ENCODE results near the gene FOXC2. TPM values are rescaled to one million over a fixed set of nuclear protein-coding genes. Genes with fewer than 3 reads are reported as not detected.
A peak's percentile ranks its signal among the peaks of the same experiment; 100 is the strongest.

Gene FOXC2
- total and polyA plus RNA-seq, 2 experiments from 2014 or later, result 1.2 to 2.5 TPM

DNA sequence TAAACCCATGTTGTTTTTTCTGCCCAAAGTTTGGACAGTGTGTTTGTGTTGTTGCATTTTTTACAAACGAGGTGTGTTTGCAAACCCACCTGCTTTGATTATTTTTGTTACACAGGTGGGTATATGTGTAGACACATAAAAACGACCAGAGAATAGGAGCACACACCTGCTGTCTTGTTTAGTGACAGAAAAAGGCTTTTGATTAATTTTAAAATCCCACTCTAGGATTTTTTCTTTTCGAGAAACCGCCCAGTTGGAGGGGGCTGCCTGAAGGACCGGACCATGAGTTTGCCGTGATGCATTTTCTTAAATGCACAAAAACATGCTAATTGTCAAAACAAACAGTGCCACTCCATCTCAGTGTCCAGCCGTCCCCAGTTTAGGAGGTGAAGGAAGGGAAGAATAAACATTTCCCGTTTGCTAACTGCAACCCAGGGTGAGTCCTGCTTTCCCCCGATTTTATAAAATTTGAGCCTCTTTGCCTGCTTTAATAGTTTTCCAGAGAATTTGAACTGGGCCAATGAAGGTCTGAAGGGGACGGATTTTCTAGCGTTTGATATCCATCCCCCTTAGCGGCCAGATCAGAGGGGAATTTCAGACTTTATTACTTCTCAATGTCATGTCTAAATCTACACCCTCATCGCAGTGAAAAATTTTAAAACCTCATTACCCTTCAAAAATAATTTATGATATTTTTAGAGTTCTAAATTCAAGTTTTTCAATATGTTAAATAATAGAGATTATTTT lies 3.2 kb downstream of the FOXC2 start:
- peaks cover 10% of the 10 kb centered on the region for H3K27me3 ChIP-seq (replicated peaks; ENCODE audit: insufficient read depth)
- in situ Hi-C loops (cut with MboI), result loop anchor here (5.0 kb wide), 1 partner anchor 717 kb away; no protein-coding TSS in a partner anchor
- H3K27ac ChIP-seq, result no peak overlapping the region
- H3K4me3 ChIP-seq, result peak overlapping the region; percentile 79
- H3K79me2 ChIP-seq (ENCODE audit: insufficient read depth), result peaks cover 68% of the 10 kb centered on the region
- H3K36me3 ChIP-seq (ENCODE audit: low read depth), result no peaks in the 10 kb centered on the region
- peaks cover 12% of the 10 kb centered on the region for H3F3A ChIP-seq (ENCODE audit: insufficient read depth)
- H4K20me1 ChIP-seq (ENCODE audit: insufficient read depth), result no peaks in the 10 kb centered on the region
- H3K4me1 ChIP-seq (ENCODE audit: insufficient read depth), result peaks cover 18% of the 10 kb centered on the region; the same call in 1 of the 2 replicates
- no peaks in the 10 kb centered on the region for H3K9me2 ChIP-seq (ENCODE audit: insufficient read depth)
- peak overlapping the region; percentile 88 for H3K9ac ChIP-seq
- WGBS, 2 experiments (ENCODE audit: low coverage in 1 of 2, low lambda C conversion rate in 2 of 2, missing lambda C conversion rate in 2 of 2), result 48% methylated on average over 13 of the region's 13 CpGs
- TF ChIP-seq EZH2 (IDR thresholded peaks at IDR 0.05; ENCODE audit: insufficient read depth, poor library complexity, severe bottlenecking) (no peak), EZH2phosphoT487 (IDR thresholded peaks at IDR 0.05; ENCODE audit: insufficient read depth, low read depth) (no peak)
- H2AFZ ChIP-seq, result no peak overlapping the region
- H3K4me2 ChIP-seq (ENCODE audit: unreplicated experiment), result peak overlapping the region; percentile 70
- no peaks in the 10 kb centered on the region for H3K9me3 ChIP-seq (ENCODE audit: low read depth)
- DNase-seq, result no peak

- peak overlapping the region; percentile 70 for H3K4me2 ChIP-seq (ENCODE audit: unreplicated experiment)
- peak overlapping the region; percentile 79 for H3K4me3 ChIP-seq
- H3K79me2 ChIP-seq (ENCODE audit: insufficient read depth), result peaks cover 69% of the 10 kb centered on the region
- H3K27me3 ChIP-seq (replicated peaks; ENCODE audit: insufficient read depth), result peaks cover 1% of the 10 kb centered on the region; the same call in 1 of the 2 replicates
- H3K9me2 ChIP-seq (ENCODE audit: insufficient read depth), result no peaks in the 10 kb centered on the region
- H3K9me3 ChIP-seq (ENCODE audit: low read depth), result no peaks in the 10 kb centered on the region
- DNase-seq, result no peak
- TF ChIP-seq EZH2 (IDR thresholded peaks at IDR 0.05; ENCODE audit: insufficient read depth, poor library complexity, severe bottlenecking) (no peak), EZH2phosphoT487 (IDR thresholded peaks at IDR 0.05; ENCODE audit: insufficient read depth, low read depth) (no peak)
- no peak overlapping the region for H2AFZ ChIP-seq
- no peaks in the 10 kb centered on the region for H3K36me3 ChIP-seq (ENCODE audit: low read depth)
- H3F3A ChIP-seq (ENCODE audit: insufficient read depth), result peaks cover 16% of the 10 kb centered on the region
- 67 to 70% methylated on average over 28 of the region's 28 CpGs for WGBS, 2 experiments (ENCODE audit: low coverage in 1 of 2, low lambda C conversion rate in 2 of 2, missing lambda C conversion rate in 2 of 2)
- in situ Hi-C loops (cut with MboI), result no loop called here
- H3K4me1 ChIP-seq (ENCODE audit: insufficient read depth), result peaks cover 24% of the 10 kb centered on the region; the same call in 1 of the 2 replicates
- H3K9ac ChIP-seq, result peak overlapping the region; percentile 88
- no peaks in the 10 kb centered on the region for H4K20me1 ChIP-seq (ENCODE audit: insufficient read depth)
- no peak overlapping the region for H3K27ac ChIP-seq
Measured at GRCh38 chr16:86570558-86571529, 4.2 kb downstream of the FOXC2 start.

- no peak for DNase-seq
- no peaks in the 10 kb centered on the region for H3K36me3 ChIP-seq (ENCODE audit: low read depth)
- H3K79me2 ChIP-seq (ENCODE audit: insufficient read depth), result peaks cover 69% of the 10 kb centered on the region
- H3K9me3 ChIP-seq (ENCODE audit: low read depth), result no peaks in the 10 kb centered on the region
- TF ChIP-seq EZH2 (IDR thresholded peaks at IDR 0.05; ENCODE audit: insufficient read depth, poor library complexity, severe bottlenecking) (no peak), EZH2phosphoT487 (IDR thresholded peaks at IDR 0.05; ENCODE audit: insufficient read depth, low read depth) (no peak)
- no peaks in the 10 kb centered on the region for H3K27me3 ChIP-seq (replicated peaks; ENCODE audit: insufficient read depth)
- 71 to 79% methylated on average over 10 of the region's 10 CpGs for WGBS, 2 experiments (ENCODE audit: low coverage in 1 of 2, low lambda C conversion rate in 2 of 2, missing lambda C conversion rate in 2 of 2)
- no peaks in the 10 kb centered on the region for H4K20me1 ChIP-seq (ENCODE audit: insufficient read depth)
- peaks cover 17% of the 10 kb centered on the region for H3F3A ChIP-seq (ENCODE audit: insufficient read depth)
- H3K4me2 ChIP-seq (ENCODE audit: unreplicated experiment), result no peak overlapping the region
- no peak overlapping the region for H3K4me3 ChIP-seq
- H3K27ac ChIP-seq, result no peak overlapping the region
- in situ Hi-C loops (cut with MboI), result no loop called here
- no peaks in the 10 kb centered on the region for H3K9me2 ChIP-seq (ENCODE audit: insufficient read depth)
- peaks cover 20% of the 10 kb centered on the region; the same call in 1 of the 2 replicates for H3K4me1 ChIP-seq (ENCODE audit: insufficient read depth)
- peak overlapping the region; percentile 88; the same call in 1 of the 2 replicates for H3K9ac ChIP-seq
- H2AFZ ChIP-seq, result no peak overlapping the region
Measured at GRCh38 chr16:86571530-86571915, 4.9 kb downstream of the FOXC2 start.

- DNase-seq, result no peak
- no peak overlapping the region for H3K27ac ChIP-seq
- H3K9me3 ChIP-seq (ENCODE audit: low read depth), result no peaks in the 10 kb centered on the region
- TF ChIP-seq EZH2 (IDR thresholded peaks at IDR 0.05; ENCODE audit: insufficient read depth, poor library complexity, severe bottlenecking), result no peak
- TF ChIP-seq EZH2phosphoT487 (IDR thresholded peaks at IDR 0.05; ENCODE audit: insufficient read depth, low read depth), result no peak
- H3K4me1 ChIP-seq (ENCODE audit: insufficient read depth), result peaks cover 23% of the 10 kb centered on the region; the same call in 1 of the 2 replicates
- peaks cover 23% of the 10 kb centered on the region for H3F3A ChIP-seq (ENCODE audit: insufficient read depth)
- in situ Hi-C loops (cut with MboI), result no loop called here
- 62 to 68% methylated on average over 12 of the region's 12 CpGs for WGBS, 2 experiments (ENCODE audit: low coverage in 1 of 2, low lambda C conversion rate in 2 of 2, missing lambda C conversion rate in 2 of 2)
- no peak overlapping the region for H3K9ac ChIP-seq
- no peak overlapping the region for H3K4me2 ChIP-seq (ENCODE audit: unreplicated experiment)
- H4K20me1 ChIP-seq (ENCODE audit: insufficient read depth), result no peaks in the 10 kb centered on the region
- H2AFZ ChIP-seq, result no peak overlapping the region
- H3K9me2 ChIP-seq (ENCODE audit: insufficient read depth), result no peaks in the 10 kb centered on the region
- no peak overlapping the region for H3K4me3 ChIP-seq
- H3K27me3 ChIP-seq (replicated peaks; ENCODE audit: insufficient read depth), result no peaks in the 10 kb centered on the region
- H3K36me3 ChIP-seq (ENCODE audit: low read depth), result no peaks in the 10 kb centered on the region
- peaks cover 73% of the 10 kb centered on the region for H3K79me2 ChIP-seq (ENCODE audit: insufficient read depth)
Measured at GRCh38 chr16:86572041-86572521, 5.5 kb downstream of the FOXC2 start.

Data from GM23248 (cell line).